SK-N-SH (cell line): ENCODE results near the gene RCE1. TPM values are rescaled to one million over a fixed set of nuclear protein-coding genes. Genes with fewer than 3 reads are reported as not detected.

Experiments used
- CTCF ChIA-PET: fragments of 300-600, 350-600 bp; formaldehyde crosslinking; extraction: SDS; loops from one replicate; lab custom pipeline; 2021; lab: Yijun Ruan, JAX
- POLR2A ChIA-PET: fragments of 350-600 bp; sonication (Branson Sonifier 250); formaldehyde crosslinking; extraction: SDS; loops from one replicate; lab custom pipeline; 2020; ENCODE audit warnings: antibody characterized with exemption, inconsistent platforms; lab: Yijun Ruan, JAX
- DNase-seq: peaks from one replicate; pipeline ENCODE4 v3.0.0; 2012
- H2AFZ ChIP-seq: fragments of 200-600 bp; sonication (generic); 2 replicates; pipeline ENCODE4 v1.8.1; 2016; ENCODE audit warnings: antibody characterized with exemption, mild to moderate bottlenecking, low read depth
- H3F3A ChIP-seq: fragments of 200-600 bp; sonication (generic); replicated peaks from 2 replicates; pipeline ENCODE3; 2016; ENCODE audit warnings: antibody characterized with exemption, mild to moderate bottlenecking; ENCODE audit not compliant: insufficient read depth
- H3K27ac ChIP-seq, 2 experiments: fragments of 200-500 bp in 1 of 2; fragments of 200-600 bp in 1 of 2; sonication (Bioruptor generic) in 1 of 2; sonication (generic), shearing (Covaris generic) in 1 of 2; 2 replicates each; pipeline versions ENCODE4 v1.5.1 to v1.6.1; 2014 to 2016; ENCODE audit warnings: low read depth in 2 of 2, inconsistent platforms in 1 of 2, low read length in 1 of 2, mild to moderate bottlenecking in 1 of 2, mixed read lengths in 1 of 2
- H3K27me3 ChIP-seq: fragments of 200-600 bp; sonication (generic), shearing (Covaris generic); 2 replicates; pipeline ENCODE4 v1.6.1; 2016; ENCODE audit warnings: mixed run types; ENCODE audit not compliant: insufficient read depth
- H3K36me3 ChIP-seq, 2 experiments: fragments of 200-500 bp in 1 of 2; fragments of 200-600 bp in 1 of 2; sonication (Bioruptor generic) in 1 of 2; sonication (generic) in 1 of 2; replicated peaks in 1 of 2; 2 replicates each; pipeline versions ENCODE3 to v1.5.1; 2014 to 2016; ENCODE audit warnings: low read length in 1 of 2, mild to moderate bottlenecking in 1 of 2; ENCODE audit not compliant: insufficient read depth in 2 of 2, control insufficient read depth in 1 of 2
- H3K4me1 ChIP-seq, 2 experiments: fragments of 200-500 bp in 1 of 2; fragments of 200-600 bp in 1 of 2; sonication (Bioruptor generic) in 1 of 2; sonication (generic), shearing (Covaris generic) in 1 of 2; 2 replicates each; pipeline versions ENCODE4 v1.5.1 to v1.6.1; 2014 to 2016; ENCODE audit warnings: low read depth in 1 of 2, low read length in 1 of 2, mixed run types in 1 of 2; ENCODE audit not compliant: insufficient read depth in 2 of 2, control insufficient read depth in 1 of 2
- H3K4me2 ChIP-seq: fragments of 200-600 bp; sonication (generic), shearing (Covaris generic); 2 replicates; pipeline ENCODE4 v1.6.1; 2017; ENCODE audit warnings: mixed run types
- H3K4me3 ChIP-seq, 2 experiments: fragments of 200-500 bp in 1 of 2; fragments of 200-600 bp in 1 of 2; sonication (Bioruptor generic) in 1 of 2; sonication (generic), shearing (Covaris generic) in 1 of 2; 2 replicates each; pipeline versions ENCODE4 v1.5.1 to v1.8.1; 2014 to 2016; ENCODE audit warnings: low read depth in 2 of 2, inconsistent platforms in 1 of 2, low read length in 1 of 2, mild to moderate bottlenecking in 1 of 2, mixed read lengths in 1 of 2, moderate library complexity in 1 of 2
- H3K79me2 ChIP-seq: fragments of 200-600 bp; sonication (generic); 2 replicates; pipeline ENCODE4 v1.8.1; 2017; ENCODE audit warnings: mild to moderate bottlenecking; ENCODE audit not compliant: insufficient read depth
- H3K9ac ChIP-seq: fragments of 200-600 bp; sonication (generic); 2 replicates; pipeline ENCODE4 v1.6.1; 2017; ENCODE audit warnings: mixed run types
- H3K9me2 ChIP-seq: fragments of 200-600 bp; sonication (generic); 2 replicates; pipeline ENCODE4 v1.6.1; 2017; ENCODE audit warnings: mixed run types
- H3K9me3 ChIP-seq: fragments of 200-600 bp; sonication (generic); 2 replicates; pipeline ENCODE4 v1.6.1; 2017; ENCODE audit warnings: mixed run types, mild to moderate bottlenecking, moderate library complexity
- H4K20me1 ChIP-seq: fragments of 200-600 bp; sonication (generic); 2 replicates; pipeline ENCODE4 v1.6.1; 2017; ENCODE audit warnings: mild to moderate bottlenecking, mixed run types; ENCODE audit not compliant: insufficient read depth
- CHD2 ChIP-seq: fragments of 150-350 bp; IDR thresholded peaks from 2 replicates; pipeline ENCODE4 v1.6.1; 2018; ENCODE audit warnings: low read length; ENCODE audit not compliant: partially characterized antibody
- EZH2phosphoT487 ChIP-seq: fragments of 200-600 bp; sonication (generic); IDR thresholded peaks from 2 replicates; pipeline ENCODE4 v1.6.1; 2017; ENCODE audit warnings: low read depth, mixed run types, mild to moderate bottlenecking, antibody characterized with exemption, moderate library complexity, borderline replicate concordance
- GATA2 ChIP-seq: sonication (generic); formaldehyde crosslinking; IDR thresholded peaks from 2 replicates; pipeline ENCODE4 v1.5.0; 2020; ENCODE audit warnings: mild to moderate bottlenecking, missing genetic modification reagents
- MEF2A ChIP-seq: IDR thresholded peaks from 2 replicates; pipeline ENCODE4 v1.4.0; 2012; ENCODE audit warnings: low read depth, borderline replicate concordance
- NRF1 ChIP-seq: IDR thresholded peaks from 2 replicates; pipeline ENCODE4 v1.6.1; 2012; ENCODE audit warnings: low read depth, mild to moderate bottlenecking, low read length
- RFX5 ChIP-seq: IDR thresholded peaks from 2 replicates; pipeline ENCODE4 v1.6.1; 2012; ENCODE audit warnings: mild to moderate bottlenecking, improper control_type of control experiment, low read length
- SIN3A ChIP-seq: IDR thresholded peaks from 2 replicates; pipeline ENCODE4 v1.6.1; 2012; ENCODE audit warnings: low read depth, mild to moderate bottlenecking, low read length, moderate library complexity, borderline replicate concordance
- SMC3 ChIP-seq: IDR thresholded peaks from 2 replicates; pipeline ENCODE4 v1.6.1; 2012; ENCODE audit warnings: low read depth, low read length, improper control_type of control experiment
- TAF1 ChIP-seq: IDR thresholded peaks from 2 replicates; pipeline ENCODE4 v1.6.1; 2012; ENCODE audit warnings: low read depth, mild to moderate bottlenecking, low read length, moderate library complexity, borderline replicate concordance
- TCF12 ChIP-seq: IDR thresholded peaks from 2 replicates; pipeline ENCODE4 v1.4.0; 2012
- YY1 ChIP-seq: IDR thresholded peaks from 2 replicates; pipeline ENCODE4 v1.4.0; 2012; ENCODE audit warnings: low read depth, mild to moderate bottlenecking
- WGBS: methylation state at CpG from one replicate; pipeline ENCODE4 v1.1.6; 2017; ENCODE audit warnings: low lambda C conversion rate; 5-methylcytosine and 5-hydroxymethylcytosine counted together
- polyA plus RNA-seq, 3 experiments: library from polyadenylated mRNA; depleted of rRNA; stranded (reverse); fragments of >200 nt; gene quantifications; 2 replicates each; pipeline ENCODE4 v1.2.3, GENCODE V29; 2012
- TF ChIP-seq, protein P1 (sequence below): IDR thresholded peaks from 2 replicates; pipeline ENCODE4 v1.4.0; 2012; ENCODE audit warnings: low read depth
- TF ChIP-seq, protein P2 (sequence below): fragments of 150-350 bp; IDR thresholded peaks from 2 replicates; pipeline ENCODE4 v1.6.1; 2017; ENCODE audit warnings: antibody characterized with exemption, low read length, low read depth, borderline replicate concordance
- TF ChIP-seq, protein P3 (sequence below): IDR thresholded peaks from 2 replicates; pipeline ENCODE4 v1.6.1; 2012; ENCODE audit warnings: mild to moderate bottlenecking, low read depth, low read length, moderate library complexity

RCE1 gene
- polyA plus RNA-seq, 1 of the 3 experiments (the other 2 are of a cell fraction), result 25.0 TPM

DNA sequence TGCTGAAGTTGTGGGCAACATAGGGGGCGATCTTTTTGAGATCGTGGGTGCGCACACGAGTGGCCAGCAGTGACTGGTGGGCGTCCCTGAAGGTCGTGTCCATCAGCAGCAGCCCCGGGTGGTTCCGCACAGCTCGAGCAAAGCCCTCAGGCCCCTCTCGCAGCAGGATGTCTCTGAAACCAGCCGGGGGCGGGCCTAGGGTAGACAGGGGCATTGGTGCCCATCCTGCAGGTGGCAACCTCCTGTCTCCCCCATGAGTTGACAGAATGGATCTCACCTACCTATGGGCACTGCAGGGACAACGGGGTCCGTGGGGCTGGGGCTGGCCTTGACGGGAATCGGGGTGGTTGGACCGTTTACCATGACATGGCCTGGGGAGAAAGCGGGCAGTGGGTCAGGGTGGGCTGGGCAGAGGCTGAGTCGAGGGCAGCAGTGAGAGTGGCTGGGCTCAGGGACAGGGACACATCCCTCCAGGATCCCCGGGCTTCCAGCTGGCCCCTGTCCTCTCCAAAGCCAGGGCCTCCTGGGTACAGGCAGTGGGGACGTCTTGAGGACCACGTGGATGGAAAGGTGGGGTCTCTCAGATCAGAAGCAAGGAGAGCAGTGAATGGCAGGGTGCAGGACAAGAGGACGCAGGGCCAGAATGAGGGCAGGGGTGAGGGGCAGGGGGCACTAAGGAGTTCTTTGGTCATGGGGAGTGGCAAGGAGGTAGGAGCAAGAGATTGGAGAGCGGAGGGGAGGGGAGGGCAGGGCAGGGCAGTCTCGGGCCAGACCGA lies 9.4 kb downstream of the RCE1 start:
- POLR2A ChIA-PET, result interaction anchor here (1.1 kb wide), 1 partner anchor 9 kb away, joined by 4 read pairs; the partner anchor contains the start of gene RCE1
- H3K9ac ChIP-seq, result no peak overlapping the region
- H3K36me3 ChIP-seq, result peaks cover 0 to 16% of the 10 kb centered on the region in 2 experiments
- H4K20me1 ChIP-seq, result no peaks in the 10 kb centered on the region
- H3K79me2 ChIP-seq, result peaks cover 5% of the 10 kb centered on the region
- no peak overlapping the region for H2AFZ ChIP-seq
- H3K9me2 ChIP-seq, result no peaks in the 10 kb centered on the region
- no peaks in the 10 kb centered on the region for H3F3A ChIP-seq
- no peaks in the 10 kb centered on the region for H3K9me3 ChIP-seq
- DNase-seq, result no peak
- H3K4me2 ChIP-seq, result no peak overlapping the region
- H3K4me1 ChIP-seq, result peaks cover 0 to 9% of the 10 kb centered on the region in 2 experiments; a peak in 2 of 4 replicates
- H3K27ac ChIP-seq, result no peak overlapping the region
- WGBS, result 93% methylated on average over 18 of the region's 26 CpGs
- CTCF ChIA-PET, result interaction anchor here (0.7 to 1.7 kb wide), 3 partner anchors 15 to 123 kb away, joined by 3 to 9 read pairs (median 3); no protein-coding TSS in a partner anchor
- H3K4me3 ChIP-seq, result no peak overlapping the region
- no peaks in the 10 kb centered on the region for H3K27me3 ChIP-seq
- TF ChIP-seq TAF1, result no peak
- no peak for TF ChIP-seq RFX5
- TF ChIP-seq SMC3, result no peak
- TF ChIP-seq, protein P1, sequence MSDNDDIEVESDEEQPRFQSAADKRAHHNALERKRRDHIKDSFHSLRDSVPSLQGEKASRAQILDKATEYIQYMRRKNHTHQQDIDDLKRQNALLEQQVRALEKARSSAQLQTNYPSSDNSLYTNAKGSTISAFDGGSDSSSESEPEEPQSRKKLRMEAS, result no peak
- no peak for TF ChIP-seq GATA2 (CRISPR knock-in tag)
- no peak for TF ChIP-seq YY1
- TF ChIP-seq SIN3A, result no peak
- TF ChIP-seq, protein P2, sequence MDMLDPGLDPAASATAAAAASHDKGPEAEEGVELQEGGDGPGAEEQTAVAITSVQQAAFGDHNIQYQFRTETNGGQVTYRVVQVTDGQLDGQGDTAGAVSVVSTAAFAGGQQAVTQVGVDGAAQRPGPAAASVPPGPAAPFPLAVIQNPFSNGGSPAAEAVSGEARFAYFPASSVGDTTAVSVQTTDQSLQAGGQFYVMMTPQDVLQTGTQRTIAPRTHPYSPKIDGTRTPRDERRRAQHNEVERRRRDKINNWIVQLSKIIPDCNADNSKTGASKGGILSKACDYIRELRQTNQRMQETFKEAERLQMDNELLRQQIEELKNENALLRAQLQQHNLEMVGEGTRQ, result no peak
- no peak for TF ChIP-seq EZH2phosphoT487
- TF ChIP-seq TCF12, result no peak
- TF ChIP-seq CHD2, result no peak
- no peak for TF ChIP-seq NRF1
- no peak for TF ChIP-seq MEF2A
- TF ChIP-seq, protein P3, sequence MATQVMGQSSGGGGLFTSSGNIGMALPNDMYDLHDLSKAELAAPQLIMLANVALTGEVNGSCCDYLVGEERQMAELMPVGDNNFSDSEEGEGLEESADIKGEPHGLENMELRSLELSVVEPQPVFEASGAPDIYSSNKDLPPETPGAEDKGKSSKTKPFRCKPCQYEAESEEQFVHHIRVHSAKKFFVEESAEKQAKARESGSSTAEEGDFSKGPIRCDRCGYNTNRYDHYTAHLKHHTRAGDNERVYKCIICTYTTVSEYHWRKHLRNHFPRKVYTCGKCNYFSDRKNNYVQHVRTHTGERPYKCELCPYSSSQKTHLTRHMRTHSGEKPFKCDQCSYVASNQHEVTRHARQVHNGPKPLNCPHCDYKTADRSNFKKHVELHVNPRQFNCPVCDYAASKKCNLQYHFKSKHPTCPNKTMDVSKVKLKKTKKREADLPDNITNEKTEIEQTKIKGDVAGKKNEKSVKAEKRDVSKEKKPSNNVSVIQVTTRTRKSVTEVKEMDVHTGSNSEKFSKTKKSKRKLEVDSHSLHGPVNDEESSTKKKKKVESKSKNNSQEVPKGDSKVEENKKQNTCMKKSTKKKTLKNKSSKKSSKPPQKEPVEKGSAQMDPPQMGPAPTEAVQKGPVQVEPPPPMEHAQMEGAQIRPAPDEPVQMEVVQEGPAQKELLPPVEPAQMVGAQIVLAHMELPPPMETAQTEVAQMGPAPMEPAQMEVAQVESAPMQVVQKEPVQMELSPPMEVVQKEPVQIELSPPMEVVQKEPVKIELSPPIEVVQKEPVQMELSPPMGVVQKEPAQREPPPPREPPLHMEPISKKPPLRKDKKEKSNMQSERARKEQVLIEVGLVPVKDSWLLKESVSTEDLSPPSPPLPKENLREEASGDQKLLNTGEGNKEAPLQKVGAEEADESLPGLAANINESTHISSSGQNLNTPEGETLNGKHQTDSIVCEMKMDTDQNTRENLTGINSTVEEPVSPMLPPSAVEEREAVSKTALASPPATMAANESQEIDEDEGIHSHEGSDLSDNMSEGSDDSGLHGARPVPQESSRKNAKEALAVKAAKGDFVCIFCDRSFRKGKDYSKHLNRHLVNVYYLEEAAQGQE, result no peak
